ENCODE data around the gene TGFB1I1. TPM values are rescaled to one million over a fixed set of nuclear protein-coding genes. Genes with fewer than 3 reads are reported as not detected.

The TGFB1I1 gene
- total and polyA plus RNA-seq, 2 of the 13 experiments (the other 11 are each of a cell fraction or from before 2014, with no cell fraction given): 0.80 to 2.9 TPM

- TF ChIP-seq, protein P1, sequence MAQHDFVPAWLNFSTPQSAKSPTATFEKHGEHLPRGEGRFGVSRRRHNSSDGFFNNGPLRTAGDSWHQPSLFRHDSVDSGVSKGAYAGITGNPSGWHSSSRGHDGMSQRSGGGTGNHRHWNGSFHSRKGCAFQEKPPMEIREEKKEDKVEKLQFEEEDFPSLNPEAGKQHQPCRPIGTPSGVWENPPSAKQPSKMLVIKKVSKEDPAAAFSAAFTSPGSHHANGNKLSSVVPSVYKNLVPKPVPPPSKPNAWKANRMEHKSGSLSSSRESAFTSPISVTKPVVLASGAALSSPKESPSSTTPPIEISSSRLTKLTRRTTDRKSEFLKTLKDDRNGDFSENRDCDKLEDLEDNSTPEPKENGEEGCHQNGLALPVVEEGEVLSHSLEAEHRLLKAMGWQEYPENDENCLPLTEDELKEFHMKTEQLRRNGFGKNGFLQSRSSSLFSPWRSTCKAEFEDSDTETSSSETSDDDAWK (CRISPR knock-in tag; IDR thresholded peaks at IDR 0.05): no peak
- TF ChIP-seq FOXP1 (IDR thresholded peaks at IDR 0.05) (no peak), FOXP1 (CRISPR knock-in tag; IDR thresholded peaks at IDR 0.05) (peak; percentile 71), TMF1 (CRISPR knock-in tag; IDR thresholded peaks at IDR 0.05; ENCODE audit: low read depth) (no peak), MED8 (CRISPR knock-in tag; IDR thresholded peaks at IDR 0.05; ENCODE audit: insufficient replicate concordance) (no peak), ZNF205 (CRISPR knock-in tag; IDR thresholded peaks at IDR 0.05) (peak; percentile 78), ZNF768 (CRISPR knock-in tag; IDR thresholded peaks at IDR 0.05) (peak; percentile 68), ZNF543 (CRISPR knock-in tag; IDR thresholded peaks at IDR 0.05) (no peak), ZNF703 (CRISPR knock-in tag; IDR thresholded peaks at IDR 0.05; ENCODE audit: borderline replicate concordance) (0 out of 2 replicates have a peak, but pooled peaks have one; percentile 80), ZNF230 (CRISPR knock-in tag; IDR thresholded peaks at IDR 0.05) (peak; percentile 61), TCF7L2 (IDR thresholded peaks at IDR 0.05; ENCODE audit: low read depth, low read length) (no peak), MAF1 (CRISPR knock-in tag; IDR thresholded peaks at IDR 0.05; ENCODE audit: borderline replicate concordance) (peak; percentile 32; the same call in 1 of the 2 replicates), HDAC1 (CRISPR knock-in tag; IDR thresholded peaks at IDR 0.05) (peak; percentile 97), XRCC5 (optimal IDR thresholded peaks at IDR 0.05; ENCODE audit: low read length) (peak; percentile 95), TERF1 (CRISPR knock-in tag; IDR thresholded peaks at IDR 0.05) (0 out of 2 replicates have a peak, but pooled peaks have one; percentile 16), NKX3-1 (CRISPR knock-in tag; IDR thresholded peaks at IDR 0.05) (peak; percentile 55), PLRG1 (conservative IDR thresholded peaks at IDR 0.05) (no peak), MEF2D (CRISPR knock-in tag; IDR thresholded peaks at IDR 0.05) (peak; percentile 89), ZNF552 (CRISPR knock-in tag; IDR thresholded peaks at IDR 0.05; ENCODE audit: borderline replicate concordance) (peak; percentile 91), TCF7 (IDR thresholded peaks at IDR 0.05; ENCODE audit: low read depth) (peak; percentile 6; the same call in 1 of the 2 replicates), ZNF644 (CRISPR knock-in tag; IDR thresholded peaks at IDR 0.05; ENCODE audit: low read depth) (peak; percentile 81), EZH2 (conservative IDR thresholded peaks at IDR 0.05; ENCODE audit: low read depth, low read length) (no peak), ZNF451 (CRISPR knock-in tag; IDR thresholded peaks at IDR 0.05) (peak; percentile 90), ELF4 (CRISPR knock-in tag; IDR thresholded peaks at IDR 0.05; ENCODE audit: borderline replicate concordance) (peak; percentile 82; the same call in 1 of the 2 replicates), JDP2 (CRISPR knock-in tag; IDR thresholded peaks at IDR 0.05; ENCODE audit: borderline replicate concordance) (no peak), ZNF792 (CRISPR knock-in tag; IDR thresholded peaks at IDR 0.05) (peak; percentile 97), SMAD1 (CRISPR knock-in tag; IDR thresholded peaks at IDR 0.05; ENCODE audit: borderline replicate concordance, low read depth) (peak; percentile 78; the same call in 1 of the 2 replicates), TAF15 (IDR thresholded peaks at IDR 0.05; ENCODE audit: low read depth, low read length, poor library complexity, severe bottlenecking) (no peak), FOXA1 (IDR thresholded peaks at IDR 0.05) (no peak), FOXA1 (CRISPR knock-in tag; IDR thresholded peaks at IDR 0.05) (peak; percentile 76), SMARCC2 (IDR thresholded peaks at IDR 0.05) (no peak)
- TF ChIP-seq, protein P2, sequence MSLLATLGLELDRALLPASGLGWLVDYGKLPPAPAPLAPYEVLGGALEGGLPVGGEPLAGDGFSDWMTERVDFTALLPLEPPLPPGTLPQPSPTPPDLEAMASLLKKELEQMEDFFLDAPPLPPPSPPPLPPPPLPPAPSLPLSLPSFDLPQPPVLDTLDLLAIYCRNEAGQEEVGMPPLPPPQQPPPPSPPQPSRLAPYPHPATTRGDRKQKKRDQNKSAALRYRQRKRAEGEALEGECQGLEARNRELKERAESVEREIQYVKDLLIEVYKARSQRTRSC (CRISPR knock-in tag; IDR thresholded peaks at IDR 0.05; ENCODE audit: low read depth): 0 out of 2 replicates have a peak, but pooled peaks have one; percentile 71
Measured at GRCh38 chr16:31458073-31458843, 13.7 kb upstream of the TGFB1I1 start (continued).
